A549 (cell line): ENCODE data around the gene ATXN10.

Experiments
- BHLHE40 ChIP-seq: IDR thresholded peaks from 2 replicates; pipeline ENCODE4 v1.6.1; 2012; ENCODE audit warnings: low read depth, low read length, inconsistent platforms
- PBX3 ChIP-seq: IDR thresholded peaks from 2 replicates; pipeline ENCODE4 v1.6.1; 2012
- POLR2A ChIP-seq: IDR thresholded peaks from 2 replicates; pipeline ENCODE4 v1.6.1; 2012; ENCODE audit warnings: mild to moderate bottlenecking, low read length
- TF ChIP-seq, protein P1 (sequence below): fragments of >200 bp; sonication (Bioruptor Twin); formaldehyde crosslinking; IDR thresholded peaks from 3 replicates; pipeline ENCODE4 v1.5.1; 2016

- no peak for TF ChIP-seq BHLHE40
- TF ChIP-seq, protein P1, sequence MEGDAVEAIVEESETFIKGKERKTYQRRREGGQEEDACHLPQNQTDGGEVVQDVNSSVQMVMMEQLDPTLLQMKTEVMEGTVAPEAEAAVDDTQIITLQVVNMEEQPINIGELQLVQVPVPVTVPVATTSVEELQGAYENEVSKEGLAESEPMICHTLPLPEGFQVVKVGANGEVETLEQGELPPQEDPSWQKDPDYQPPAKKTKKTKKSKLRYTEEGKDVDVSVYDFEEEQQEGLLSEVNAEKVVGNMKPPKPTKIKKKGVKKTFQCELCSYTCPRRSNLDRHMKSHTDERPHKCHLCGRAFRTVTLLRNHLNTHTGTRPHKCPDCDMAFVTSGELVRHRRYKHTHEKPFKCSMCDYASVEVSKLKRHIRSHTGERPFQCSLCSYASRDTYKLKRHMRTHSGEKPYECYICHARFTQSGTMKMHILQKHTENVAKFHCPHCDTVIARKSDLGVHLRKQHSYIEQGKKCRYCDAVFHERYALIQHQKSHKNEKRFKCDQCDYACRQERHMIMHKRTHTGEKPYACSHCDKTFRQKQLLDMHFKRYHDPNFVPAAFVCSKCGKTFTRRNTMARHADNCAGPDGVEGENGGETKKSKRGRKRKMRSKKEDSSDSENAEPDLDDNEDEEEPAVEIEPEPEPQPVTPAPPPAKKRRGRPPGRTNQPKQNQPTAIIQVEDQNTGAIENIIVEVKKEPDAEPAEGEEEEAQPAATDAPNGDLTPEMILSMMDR = no peak
- no peak for TF ChIP-seq POLR2A
- no peak for TF ChIP-seq PBX3
Observed at GRCh38 chr22:45884201-45885062, 212.8 kb downstream of the ATXN10 start.
